H1 (cell line): ENCODE measurements around the gene FCMR. TPM values are rescaled to one million over a fixed set of nuclear protein-coding genes. Genes with fewer than 3 reads are reported as not detected.

Source experiments
- CTCF ChIA-PET: fragments of 300-600 bp; sonication (Branson Sonifier 250); formaldehyde crosslinking; loops from one replicate; lab custom pipeline; 2021; ENCODE audit not compliant: partially characterized antibody; lab: Charles Lee
- POLR2A ChIA-PET: fragments of 300-600 bp; sonication (Branson Sonifier 250); formaldehyde crosslinking; loops from one replicate; lab custom pipeline; 2021; ENCODE audit warnings: inconsistent platforms; ENCODE audit not compliant: partially characterized antibody; lab: Charles Lee
- DNase-seq, 2 experiments: peaks; one replicate each; pipeline versions ENCODE4 v3.0.0 to v3.0.0-alpha.2; 2010 to 2022; ENCODE audit warnings: low spot score in 2 of 2, low read depth in 1 of 2, mixed read lengths in 1 of 2
- FAIRE-seq: peaks from 2 replicates; lab custom pipeline; 2011; peaks lifted over from hg19 to GRCh38; lab: Jason Lieb, UNC
- H2AFZ ChIP-seq: 2 replicates; pipeline ENCODE4 v1.8.1; 2012; ENCODE audit warnings: low read length, inconsistent platforms
- H2AK5ac ChIP-seq: 2 replicates; pipeline ENCODE4 v1.6.1; 2013; ENCODE audit warnings: low read depth, low read length
- H2BK120ac ChIP-seq: replicated peaks from 2 replicates; pipeline ENCODE3; 2013; ENCODE audit warnings: low read depth, low read length, inconsistent platforms
- H2BK12ac ChIP-seq: 2 replicates; pipeline ENCODE4 v1.6.1; 2013; ENCODE audit warnings: low read depth, low read length
- H2BK15ac ChIP-seq: 2 replicates; pipeline ENCODE4 v1.6.1; 2013; ENCODE audit warnings: low read length
- H2BK20ac ChIP-seq: 2 replicates; pipeline ENCODE4 v1.6.1; 2013; ENCODE audit warnings: low read length
- H2BK5ac ChIP-seq: 2 replicates; pipeline ENCODE4 v1.6.1; 2013; ENCODE audit warnings: low read depth, low read length
- H3K14ac ChIP-seq: 2 replicates; pipeline ENCODE4 v1.6.1; 2013; ENCODE audit warnings: inconsistent platforms; ENCODE audit not compliant: insufficient read length
- H3K18ac ChIP-seq: 2 replicates; pipeline ENCODE4 v1.6.1; 2013; ENCODE audit warnings: low read length; ENCODE audit errors: extremely low read depth
- H3K23ac ChIP-seq: 2 replicates; pipeline ENCODE4 v1.6.1; 2013; ENCODE audit warnings: inconsistent platforms; ENCODE audit not compliant: insufficient read length
- H3K23me2 ChIP-seq: 2 replicates; pipeline ENCODE4 v1.6.1; 2013; ENCODE audit warnings: low read depth, low read length
- H3K27ac ChIP-seq: 2 replicates; pipeline ENCODE4 v1.6.1; 2011; ENCODE audit warnings: low read depth, low read length, inconsistent platforms
- H3K27me3 ChIP-seq, 4 experiments: replicated peaks in 1 of 4; 1 replicate in 1 of 4; 2 replicates in 3 of 4; pipeline versions ENCODE4 v1.6.1 to v1.8.1; 2011 to 2013; ENCODE audit warnings: low read length in 3 of 4, mild to moderate bottlenecking in 3 of 4, inconsistent platforms in 2 of 4, mixed read lengths in 2 of 4, moderate library complexity in 1 of 4; ENCODE audit not compliant: control insufficient read depth in 3 of 4, insufficient read depth in 3 of 4; ENCODE audit errors: extremely low read depth in 1 of 4
- H3K36me3 ChIP-seq, 4 experiments: 2 replicates each; pipeline versions ENCODE4 v1.6.1 to v1.8.1; 2011 to 2013; ENCODE audit warnings: mild to moderate bottlenecking in 4 of 4, low read length in 3 of 4, moderate library complexity in 2 of 4, control low read depth in 1 of 4, inconsistent platforms in 1 of 4; ENCODE audit not compliant: insufficient read depth in 4 of 4, control insufficient read depth in 2 of 4
- H3K4ac ChIP-seq: replicated peaks from 2 replicates; pipeline ENCODE3; 2013; ENCODE audit warnings: low read length, low read depth, mixed read lengths, inconsistent platforms; ENCODE audit not compliant: insufficient read length
- H3K4me1 ChIP-seq, 4 experiments: replicated peaks in 1 of 4; 1 replicate in 1 of 4; 2 replicates in 3 of 4; pipeline versions ENCODE4 v1.6.1 to v1.8.1; 2011 to 2013; ENCODE audit warnings: low read length in 3 of 4, inconsistent platforms in 2 of 4, mixed read lengths in 1 of 4; ENCODE audit not compliant: insufficient read depth in 4 of 4, control insufficient read depth in 3 of 4
- H3K4me2 ChIP-seq, 2 experiments: 2 replicates each; pipeline versions ENCODE4 v1.6.1 to v1.8.1; 2011 to 2013; ENCODE audit warnings: low read depth in 2 of 2, low read length in 2 of 2, control low read depth in 1 of 2, inconsistent platforms in 1 of 2, mild to moderate bottlenecking in 1 of 2; ENCODE audit not compliant: insufficient read depth in 1 of 2
- H3K4me3 ChIP-seq, 4 experiments: fragments of 200-600, 300-600 bp in 1 of 4; sonication (generic), shearing (Covaris generic), sonication (Bioruptor Twin) in 1 of 4; 2 replicates each; pipeline versions ENCODE4 v1.5.1 to v1.8.1; 2011 to 2016; ENCODE audit warnings: low read length in 4 of 4, low read depth in 3 of 4, control low read depth in 2 of 4, inconsistent platforms in 2 of 4, mild to moderate bottlenecking in 2 of 4, mixed read lengths in 1 of 4, moderate library complexity in 1 of 4; ENCODE audit not compliant: insufficient read depth in 2 of 4; ENCODE audit errors: extremely low read depth in 1 of 4
- H3K56ac ChIP-seq: replicated peaks from 2 replicates; pipeline ENCODE3; 2013; ENCODE audit warnings: low read depth, mild to moderate bottlenecking, mixed read lengths, low read length, inconsistent platforms; ENCODE audit not compliant: insufficient read length
- H3K79me1 ChIP-seq: 2 replicates; pipeline ENCODE4 v1.6.1; 2013; ENCODE audit warnings: low read depth, low read length, control low read depth
- H3K79me2 ChIP-seq, 2 experiments: 2 replicates each; pipeline versions ENCODE4 v1.6.1 to v1.8.1; 2012 to 2013; ENCODE audit warnings: low read length in 2 of 2, mild to moderate bottlenecking in 2 of 2, inconsistent platforms in 1 of 2; ENCODE audit not compliant: insufficient read depth in 2 of 2, control insufficient read depth in 1 of 2
- H3K9ac ChIP-seq, 4 experiments: replicated peaks in 1 of 4; 1 replicate in 1 of 4; 2 replicates in 3 of 4; pipeline versions ENCODE4 v1.6.1 to v1.8.1; 2011 to 2013; ENCODE audit warnings: low read depth in 3 of 4, low read length in 3 of 4, control low read depth in 2 of 4, mild to moderate bottlenecking in 2 of 4, moderate library complexity in 2 of 4, inconsistent platforms in 1 of 4; ENCODE audit errors: extremely low read depth in 1 of 4
- H3K9me3 ChIP-seq, 2 experiments: 2 replicates each; pipeline versions ENCODE4 v1.6.1 to v1.8.1; 2012 to 2013; ENCODE audit warnings: mild to moderate bottlenecking in 2 of 2, moderate library complexity in 2 of 2, control low read depth in 1 of 2, inconsistent platforms in 1 of 2, low read depth in 1 of 2, low read length in 1 of 2, mixed read lengths in 1 of 2; ENCODE audit not compliant: insufficient read depth in 2 of 2
- H4K20me1 ChIP-seq, 2 experiments: replicated peaks in 1 of 2; 2 replicates each; pipeline versions ENCODE3 to v1.8.1; 2011 to 2013; ENCODE audit warnings: inconsistent platforms in 2 of 2, low read length in 2 of 2, mild to moderate bottlenecking in 1 of 2; ENCODE audit not compliant: insufficient read depth in 2 of 2, control insufficient read depth in 1 of 2
- H4K5ac ChIP-seq: 2 replicates; pipeline ENCODE4 v1.6.1; 2013; ENCODE audit warnings: low read length, low read depth, mixed read lengths, inconsistent platforms; ENCODE audit not compliant: insufficient read length
- H4K8ac ChIP-seq: 2 replicates; pipeline ENCODE4 v1.8.0; 2013; ENCODE audit warnings: mild to moderate bottlenecking, moderate library complexity, low read length, inconsistent platforms; ENCODE audit not compliant: insufficient read depth; ENCODE audit errors: extremely low read depth
- H4K91ac ChIP-seq: replicated peaks from 2 replicates; pipeline ENCODE3; 2013; ENCODE audit warnings: low read length, mixed read lengths, inconsistent platforms; ENCODE audit not compliant: insufficient read length
- ASH2L ChIP-seq: fragments of 200-600, 300-600 bp; sonication (generic); IDR thresholded peaks from one replicate; pipeline ENCODE4 v1.7.1; 2017; ENCODE audit warnings: low read length
- BCL11A ChIP-seq, 2 experiments: IDR thresholded peaks; one replicate each; pipeline ENCODE4 v1.6.1; 2011; ENCODE audit warnings: low read depth in 2 of 2, low read length in 2 of 2, mild to moderate bottlenecking in 2 of 2
- CBX5 ChIP-seq: fragments of 300-800, 300-1000 bp; sonication (generic); IDR thresholded peaks from 2 replicates; pipeline ENCODE4 v1.7.1; 2016; ENCODE audit warnings: antibody characterized with exemption, low read length, low read depth
- CEBPB ChIP-seq: IDR thresholded peaks from 2 replicates; pipeline ENCODE4 v1.6.1; 2012; ENCODE audit warnings: low read depth, low read length
- EGR1 ChIP-seq: IDR thresholded peaks from 2 replicates; pipeline ENCODE4 v1.6.1; 2011; ENCODE audit warnings: low read depth, low read length, borderline replicate concordance
- JUN ChIP-seq: IDR thresholded peaks from 2 replicates; pipeline ENCODE4 v1.6.1; 2011; ENCODE audit warnings: low read depth, mild to moderate bottlenecking, improper control_type of control experiment, low read length
- POLR2AphosphoS5 ChIP-seq: IDR thresholded peaks from 2 replicates; pipeline ENCODE4 v1.6.1; 2011; ENCODE audit warnings: low read depth, low read length
- RAD21 ChIP-seq, 2 experiments: IDR thresholded peaks in 1 of 2; conservative IDR thresholded peaks in 1 of 2; 2 replicates each; pipeline ENCODE4 v1.6.1; 2011; ENCODE audit warnings: low read depth in 2 of 2, low read length in 2 of 2, improper control_type of control experiment in 1 of 2, inconsistent platforms in 1 of 2, mild to moderate bottlenecking in 1 of 2, moderate library complexity in 1 of 2
- RFX5 ChIP-seq: IDR thresholded peaks from 2 replicates; pipeline ENCODE4 v1.6.1; 2011; ENCODE audit warnings: low read depth, low read length, improper control_type of control experiment, borderline replicate concordance
- RXRA ChIP-seq: IDR thresholded peaks from 2 replicates; pipeline ENCODE4 v1.6.1; 2011; ENCODE audit warnings: low read depth, mild to moderate bottlenecking, low read length, moderate library complexity; ENCODE audit not compliant: insufficient read depth
- SRF ChIP-seq: IDR thresholded peaks from 2 replicates; pipeline ENCODE4 v1.6.1; 2011; ENCODE audit warnings: mild to moderate bottlenecking, low read depth, low read length, moderate library complexity
- WGBS, 2 experiments: shearing (Covaris generic) in 1 of 2; methylation state at CpG; one replicate each; pipeline versions ENCODE4 v1.1.6 to v1.1.7; 2013 to 2015; ENCODE audit warnings: low lambda C conversion rate in 2 of 2, mixed read lengths in 2 of 2, inconsistent platforms in 1 of 2, low coverage in 1 of 2, missing lambda C conversion rate in 1 of 2; ENCODE audit not compliant: insufficient replicate concordance in 2 of 2, insufficient coverage in 1 of 2, insufficient read length in 1 of 2; ENCODE audit errors: extremely low coverage in 1 of 2, missing lambda C conversion rate in 1 of 2; 5-methylcytosine and 5-hydroxymethylcytosine counted together
- polyA plus RNA-seq, 7 experiments: library from polyadenylated mRNA; depleted of rRNA in 3 of 7; stranded (reverse) in 5 of 7; unstranded in 2 of 7; fragments of >200 nt in 5 of 7; fragments of 200-250 nt in 2 of 7; gene quantifications; 1 replicate in 5 of 7; 2 replicates in 1 of 7; 4 replicates in 1 of 7; pipeline versions ENCODE4 v1.2.1 to v1.2.3, GENCODE V29; 2011 to 2013; ENCODE audit warnings: missing spikeins in 2 of 7, mixed read lengths in 2 of 7
- total RNA-seq: library from RNA; stranded (reverse); fragmentation: NEBNext Ultra II Directional; extraction: Animal tissue kit (Norgen Biotek cat#: 25700); gene quantifications from 2 replicates; pipeline ENCODE4 v1.2.1, GENCODE V29; 2021

FCMR gene
- total and polyA plus RNA-seq, 2 of the 8 experiments (the other 6 are each of a cell fraction or from before 2014, with no cell fraction given): 0.53 TPM; not detected in 1

DNA sequence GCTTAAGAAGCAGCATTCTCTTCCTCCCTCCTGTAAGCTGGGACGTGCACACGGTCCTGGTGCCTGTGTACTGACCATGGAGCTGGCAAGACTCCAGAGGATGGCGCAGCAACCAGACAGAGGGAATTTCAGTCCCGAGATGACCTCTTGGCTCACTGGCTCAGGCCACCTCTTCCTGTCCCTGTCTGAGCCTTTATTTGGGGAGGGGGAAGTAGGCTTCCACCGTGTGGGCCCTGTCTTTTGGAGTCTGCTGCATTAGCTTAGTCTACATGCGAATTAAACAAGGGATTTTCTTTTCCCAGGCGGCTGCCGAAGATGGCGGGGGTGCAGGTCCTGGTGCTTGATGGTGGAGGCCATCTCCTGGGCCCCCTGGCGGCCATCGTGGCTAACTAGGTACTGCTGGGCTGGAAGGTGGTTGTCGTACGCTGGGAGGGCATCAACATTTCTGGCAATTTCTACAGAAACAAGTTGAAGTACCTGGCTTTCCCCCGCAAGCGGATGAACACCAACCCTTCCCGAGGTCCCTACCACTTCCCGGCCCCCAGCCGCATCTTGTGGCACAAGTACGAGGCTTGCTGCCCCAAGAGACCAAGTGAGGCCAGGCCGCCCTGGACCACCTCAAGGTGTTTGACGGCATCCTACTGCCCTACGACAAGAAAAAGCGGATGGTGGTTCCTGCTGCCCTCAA lies 14.3 kb downstream of the FCMR start:
- Histone ChIP-seq H3K4me1 (peaks cover 0 to 7% (median 3%) of the 10 kb centered on the region in 4 experiments; a peak in 4 of 7 replicates), H3K4me3 (no peak overlapping the region), H2AK5ac (no peak overlapping the region), H3K9ac (no peak overlapping the region), H2BK12ac (peak overlapping the region; percentile 75; the same call in 1 of the 2 replicates), H2AFZ (peak overlapping the region; percentile 99), H4K91ac (no peak overlapping the region), H3K79me1 (no peaks in the 10 kb centered on the region), H4K20me1 (no peaks in the 10 kb centered on the region), H3K9me3 (no peaks in the 10 kb centered on the region), H3K18ac (peak overlapping the region; percentile 76; the same call in 1 of the 2 replicates), H3K27me3 (peaks cover 9 to 34% (median 29%) of the 10 kb centered on the region in 4 experiments), H3K14ac (no peak overlapping the region), H2BK120ac (no peak overlapping the region), H3K4ac (no peak overlapping the region), H3K23me2 (peaks cover 8% of the 10 kb centered on the region; the same call in 1 of the 2 replicates), H3K4me2 (no peak overlapping the region), H3K56ac (no peak overlapping the region), H4K8ac (no peak overlapping the region), H3K23ac (no peak overlapping the region), H2BK15ac (peak overlapping the region; percentile 90; the same call in 1 of the 2 replicates), H3K79me2 (no peaks in the 10 kb centered on the region), H3K27ac (no peak overlapping the region), H2BK20ac (no peak overlapping the region), H3K36me3 (no peaks in the 10 kb centered on the region), H2BK5ac (no peak overlapping the region), H4K5ac (peak overlapping the region; percentile 15)
- ChIA-PET CTCF (interaction anchor here (0.8 to 6.5 kb wide), 39 partner anchors 9 to 274 kb away, joined by 3 to 63 read pairs (median 6); partner anchors contain the start of genes FCAMR, FCMR, IL20 and IL24), POLR2A (no interaction called here)
- WGBS, 2 experiments: 78% methylated on average over 23 of the region's 23 CpGs; no CpG with 5 or more reads in 1 of the 2 experiments
- FAIRE-seq (no peak), DNase-seq (peak in 1 of 2 experiments; percentile 77)
- TF ChIP-seq ASH2L: no peak
- TF ChIP-seq RXRA: no peak
- peak; percentile 45 to 57 for TF ChIP-seq RAD21 (IDR thresholded peaks at IDR 0.05 in 1 of 2, conservative IDR thresholded peaks at IDR 0.05 in 1 of 2; ENCODE audit: low read depth in 2 of 2, low read length in 2 of 2)
- no peak for TF ChIP-seq CBX5
- TF ChIP-seq SRF: no peak
- no peak for TF ChIP-seq EGR1
- no peak for TF ChIP-seq CEBPB
- TF ChIP-seq RFX5: no peak
- TF ChIP-seq POLR2AphosphoS5: no peak
- TF ChIP-seq JUN: no peak
- TF ChIP-seq BCL11A (IDR thresholded peaks at IDR 0.05; ENCODE audit: low read depth in 2 of 2, low read length in 2 of 2): no peak
